GM04504 (cell line): ENCODE results near the gene CCDC57.

Source experiments
- DNase-seq: peaks from one replicate; pipeline ENCODE4 v3.0.0-alpha.2; 2012; ENCODE audit warnings: low read depth

The CCDC57 gene

DNA sequence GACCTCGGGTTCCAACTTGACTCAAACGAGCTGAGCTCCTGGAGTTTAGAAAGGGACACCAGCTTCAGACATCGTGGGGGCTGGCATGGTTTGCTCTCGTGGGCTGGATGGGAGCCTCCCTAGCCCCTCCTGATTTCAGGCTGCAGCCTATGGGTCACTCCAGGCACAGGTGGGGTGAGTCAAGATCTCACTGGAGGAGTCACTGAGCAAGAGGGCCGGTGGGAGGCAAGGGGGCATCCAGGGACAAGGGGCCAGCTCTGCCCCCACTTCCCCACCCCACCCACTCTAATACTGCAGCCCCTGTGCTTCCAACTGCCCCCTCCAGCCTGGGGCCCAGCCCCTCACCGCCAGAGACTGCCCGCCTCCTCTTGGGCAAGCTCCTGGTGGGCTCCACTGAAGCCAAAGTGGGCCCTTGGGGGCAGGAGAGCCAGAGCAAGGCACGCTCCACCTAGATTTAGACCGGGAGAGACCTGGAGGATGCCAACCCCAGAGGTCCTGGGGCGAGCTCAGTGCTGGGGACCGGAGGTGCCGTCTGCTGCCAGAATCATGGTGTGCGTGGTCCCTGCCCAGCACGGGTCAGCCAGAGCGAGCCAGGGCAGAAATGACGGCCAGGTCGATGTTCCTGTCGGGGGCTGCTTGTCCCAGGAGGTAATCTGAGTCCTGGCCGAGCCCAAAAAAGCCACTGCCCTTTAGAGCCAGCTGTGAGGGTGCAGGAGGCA lies 22.6 kb upstream of the CCDC57 start:
- no peak for DNase-seq

DNA sequence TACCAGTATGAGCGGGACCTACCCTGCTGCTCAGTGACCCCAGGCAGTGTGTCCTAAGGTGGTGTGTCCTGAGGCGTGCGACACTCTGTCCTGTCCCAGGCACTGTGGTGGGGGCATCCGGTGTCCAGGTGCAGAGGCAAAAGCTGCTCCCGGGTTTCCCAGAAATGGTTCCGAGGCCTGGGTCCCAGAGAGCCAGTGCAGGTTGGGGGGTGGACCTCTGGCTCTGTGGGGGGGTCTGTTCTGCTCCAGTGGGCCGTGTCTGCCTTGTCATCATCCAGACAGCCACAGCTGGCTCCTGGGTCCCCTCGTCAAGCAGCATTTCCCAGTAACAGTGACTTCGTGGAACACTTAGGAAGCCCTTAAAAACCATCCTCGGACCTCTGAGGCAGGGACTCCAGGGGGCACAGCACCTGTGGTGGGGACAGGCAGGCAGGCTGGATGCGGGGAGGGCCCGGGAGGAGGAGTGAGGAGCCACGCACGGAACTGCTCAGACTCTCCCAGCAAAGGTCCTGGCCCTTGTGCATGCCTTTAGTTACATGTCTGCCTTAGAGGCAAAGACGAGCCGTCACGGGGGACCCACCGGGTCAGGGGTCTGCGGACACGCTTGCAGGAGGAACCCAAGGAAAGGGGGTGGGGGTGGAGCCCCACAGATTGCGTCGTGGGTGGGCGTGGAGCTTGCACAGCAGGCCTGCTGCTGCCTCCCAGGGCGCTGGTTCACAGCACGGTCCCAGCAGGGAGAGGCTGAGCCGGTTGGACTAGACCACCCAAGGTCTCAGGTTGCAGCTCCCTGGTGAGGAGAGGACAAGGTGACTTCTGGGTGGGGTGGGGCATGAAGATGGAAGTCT lies 21.8 kb upstream of the CCDC57 start:
- DNase-seq = no peak

DNA sequence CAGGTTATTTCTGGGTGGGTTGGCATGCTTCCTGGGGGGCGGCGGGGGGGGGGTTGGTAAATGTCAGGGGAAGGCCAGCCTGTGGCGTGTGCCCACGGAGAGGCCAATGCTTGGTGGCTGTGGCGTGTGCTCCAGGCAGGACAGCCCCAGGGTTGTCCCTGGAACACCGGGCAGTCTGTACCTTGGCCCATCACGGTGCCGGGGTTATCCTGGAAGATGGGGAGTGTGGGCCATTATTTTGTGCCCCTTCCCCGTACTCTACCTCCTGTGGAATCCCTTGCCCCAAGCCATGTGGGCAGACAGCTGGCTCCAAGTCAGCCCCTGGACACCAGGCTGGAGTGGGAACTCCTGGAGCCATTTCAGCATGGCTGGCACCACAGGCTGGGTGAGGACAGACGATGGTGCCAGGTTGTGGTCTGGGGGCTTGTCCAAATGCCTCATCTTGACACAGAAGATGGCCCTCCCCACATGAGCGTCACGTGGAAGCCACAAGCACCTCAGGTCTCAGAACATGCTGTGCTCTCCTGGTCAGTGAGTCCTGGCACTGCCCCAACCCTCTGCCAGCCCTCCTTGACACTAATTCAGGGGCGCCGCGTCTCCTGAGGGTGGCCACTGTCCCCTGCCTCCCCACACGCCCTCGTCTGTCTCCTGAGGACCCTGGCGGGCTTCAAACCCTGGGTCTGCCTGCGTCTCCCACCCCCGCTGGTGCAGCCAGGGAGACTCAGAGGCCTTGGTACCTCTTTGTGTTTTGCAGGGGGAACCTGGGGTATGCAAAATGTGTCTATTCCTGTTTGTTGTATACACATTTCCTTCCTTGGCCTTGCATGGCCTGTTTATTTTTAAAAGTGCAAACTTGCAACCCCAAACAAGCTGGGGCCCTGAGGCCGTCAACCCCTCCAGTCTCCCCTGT lies 20.5 kb upstream of the CCDC57 start:
- no peak for DNase-seq

- DNase-seq = no peak
These were observed 19.7 kb upstream of the CCDC57 start for GRCh38 chr17:82232322-82232820.

GRCh38 chr17:82231562-82232321 lies 19.1 kb upstream of the CCDC57 start:
- DNase-seq = no peak

GRCh38 chr17:82231312-82231561 lies 18.6 kb upstream of the CCDC57 start:
- no peak for DNase-seq

- DNase-seq = no peak
These were observed 18.1 kb upstream of the CCDC57 start for GRCh38 chr17:82230609-82231311.

GRCh38 chr17:82229698-82230608 lies 17.3 kb upstream of the CCDC57 start:
- no peak for DNase-seq

DNA sequence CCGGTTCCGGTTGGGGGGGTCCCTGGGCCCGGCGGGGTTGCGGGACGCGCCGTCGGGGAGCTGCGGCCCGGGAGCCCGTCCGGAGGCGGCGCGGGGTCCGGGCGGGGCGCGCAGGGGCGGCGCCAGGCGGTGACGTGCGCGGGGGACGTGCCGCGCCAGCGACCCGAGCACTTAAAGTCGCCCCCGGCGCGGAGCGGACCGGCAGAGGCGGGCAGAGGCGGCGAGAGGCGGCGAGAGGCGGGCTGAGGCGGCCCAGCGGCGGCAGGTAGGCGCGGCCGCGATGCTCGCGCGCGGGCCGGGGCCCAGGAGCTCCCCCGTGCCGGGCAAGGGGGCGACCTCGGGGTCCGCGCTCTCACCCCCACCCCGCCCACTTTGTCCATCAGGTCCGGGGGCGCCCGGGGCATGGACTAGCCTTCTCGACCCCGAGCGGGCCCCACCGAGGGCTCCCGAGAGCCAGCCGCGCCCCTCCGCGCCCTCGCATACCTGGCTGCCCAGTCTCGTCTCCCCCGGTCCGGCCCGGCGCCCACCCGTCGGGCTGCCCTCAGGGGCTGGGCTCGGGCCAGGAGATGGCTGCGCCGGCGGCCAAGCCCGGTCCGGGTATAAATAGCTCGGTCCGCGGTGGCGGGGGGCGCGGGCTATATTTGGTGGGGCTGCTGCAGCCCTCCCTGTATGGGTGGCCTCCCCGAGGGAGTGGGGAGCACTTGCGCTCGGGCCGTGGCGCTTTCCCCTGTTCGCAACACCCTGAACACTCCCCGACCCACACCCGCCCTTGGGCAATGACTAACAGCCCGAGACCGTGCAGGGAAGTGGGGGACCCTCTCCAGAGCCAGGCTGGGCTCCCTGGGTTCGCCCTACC lies 16.4 kb upstream of the CCDC57 start, which contains the start of gene SLC16A3:
Gene SLC16A3 (plus strand): TSS at position 201 of the 856 bp plus-strand sequence. CDS start 6,967 bp downstream, outside the sequence.
- no peak for DNase-seq

DNA sequence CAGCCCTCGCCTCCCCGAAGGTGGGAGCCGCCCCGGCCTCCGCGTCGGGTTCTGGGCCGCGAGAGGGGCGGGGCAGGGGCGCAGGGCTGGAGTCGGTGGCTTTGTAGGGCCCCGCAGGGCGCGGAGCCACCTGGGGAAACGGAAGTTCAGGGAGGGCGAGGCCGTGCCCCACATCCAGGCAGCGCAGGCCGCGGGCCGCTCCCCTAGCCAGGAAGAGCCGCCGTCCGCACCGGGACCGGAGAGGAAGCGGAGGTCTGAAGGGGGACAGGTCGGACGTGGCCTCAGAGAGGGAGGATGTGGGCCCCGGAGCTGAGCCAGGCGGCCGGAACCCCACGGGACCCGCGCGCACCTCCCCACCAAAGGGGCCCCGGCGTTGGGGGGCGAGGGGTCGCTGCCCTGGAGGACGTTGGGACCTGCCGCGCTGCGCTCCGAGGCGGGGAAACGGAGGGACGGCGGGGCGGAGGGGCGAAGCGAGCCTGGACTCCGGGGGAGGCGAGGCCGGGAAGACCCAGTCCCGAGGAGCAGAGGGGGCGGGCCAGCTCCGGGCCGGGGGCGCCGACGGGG lies 15.7 kb upstream of the CCDC57 start:
- DNase-seq = no peak

DNA sequence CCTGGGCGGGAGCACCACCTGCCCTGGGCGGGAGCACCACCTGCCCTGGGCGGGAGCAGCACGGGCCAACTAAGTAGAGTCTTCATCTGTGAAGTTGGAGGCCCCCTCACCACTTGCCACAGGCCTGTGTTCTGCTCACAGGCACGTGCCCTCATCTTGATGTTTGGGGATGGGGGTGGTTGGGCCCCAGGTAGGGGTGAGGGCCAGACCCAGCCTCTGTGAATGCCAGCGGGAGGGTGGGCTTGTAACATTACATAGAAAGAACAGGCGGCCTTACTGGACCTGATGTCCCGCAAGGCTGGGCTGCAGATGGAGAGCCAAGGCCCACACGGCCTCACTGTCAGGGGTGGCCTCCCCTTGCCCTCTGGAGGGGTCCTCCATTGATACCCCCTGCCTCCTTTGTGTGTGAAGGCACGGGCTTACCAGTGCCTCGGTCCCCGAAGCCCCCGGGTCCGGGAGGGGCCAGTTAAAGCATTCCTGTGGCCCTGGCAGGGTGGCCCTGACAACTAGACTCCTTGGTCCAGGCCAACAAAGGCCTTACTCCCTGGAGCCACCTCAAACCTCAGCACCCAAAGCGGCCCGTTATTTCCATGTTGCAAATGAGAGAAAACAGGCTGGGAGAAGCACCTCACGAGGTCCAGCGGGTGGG lies 15.1 kb upstream of the CCDC57 start:
- DNase-seq = no peak

DNA sequence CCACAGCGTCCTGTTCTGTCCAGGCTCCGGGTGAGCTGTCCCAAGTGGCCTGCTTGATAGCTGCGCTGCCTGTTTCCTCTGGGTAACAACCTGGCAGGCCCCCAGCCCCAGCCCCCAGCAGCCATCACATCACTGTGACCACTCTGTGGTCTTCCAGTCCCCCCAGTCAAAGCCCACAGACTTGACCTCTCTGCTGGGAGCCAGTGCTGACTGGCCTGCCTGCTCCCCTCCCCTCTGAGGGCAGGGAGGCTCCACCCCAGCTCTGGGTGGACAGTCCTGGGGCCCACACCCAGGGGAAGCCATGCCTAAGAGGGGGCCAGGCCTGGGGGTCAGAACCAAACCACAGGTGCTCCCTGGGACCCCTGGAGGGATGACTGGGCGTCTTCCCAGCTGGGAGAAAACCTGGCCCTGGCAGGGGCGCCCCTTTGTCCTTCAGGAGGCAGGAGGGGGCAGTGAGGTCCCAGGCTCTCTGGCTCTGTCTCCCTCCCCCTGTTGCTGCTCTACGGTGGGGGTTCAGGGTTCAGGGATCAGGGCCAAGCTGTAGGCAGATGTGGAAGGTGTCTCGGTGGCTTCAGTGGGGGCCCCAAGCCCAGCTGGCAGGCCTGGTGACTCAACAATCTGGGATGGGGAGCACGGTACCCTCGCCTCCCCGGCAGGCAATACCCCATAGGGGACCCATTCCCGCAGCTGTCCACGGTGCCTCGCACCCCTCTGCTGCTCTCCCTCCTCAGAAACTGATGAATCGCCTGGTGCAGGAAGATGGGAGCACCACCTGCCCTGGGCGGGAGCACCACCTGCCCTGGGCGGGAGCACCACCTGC lies 14.4 kb upstream of the CCDC57 start:
- DNase-seq = no peak

DNA sequence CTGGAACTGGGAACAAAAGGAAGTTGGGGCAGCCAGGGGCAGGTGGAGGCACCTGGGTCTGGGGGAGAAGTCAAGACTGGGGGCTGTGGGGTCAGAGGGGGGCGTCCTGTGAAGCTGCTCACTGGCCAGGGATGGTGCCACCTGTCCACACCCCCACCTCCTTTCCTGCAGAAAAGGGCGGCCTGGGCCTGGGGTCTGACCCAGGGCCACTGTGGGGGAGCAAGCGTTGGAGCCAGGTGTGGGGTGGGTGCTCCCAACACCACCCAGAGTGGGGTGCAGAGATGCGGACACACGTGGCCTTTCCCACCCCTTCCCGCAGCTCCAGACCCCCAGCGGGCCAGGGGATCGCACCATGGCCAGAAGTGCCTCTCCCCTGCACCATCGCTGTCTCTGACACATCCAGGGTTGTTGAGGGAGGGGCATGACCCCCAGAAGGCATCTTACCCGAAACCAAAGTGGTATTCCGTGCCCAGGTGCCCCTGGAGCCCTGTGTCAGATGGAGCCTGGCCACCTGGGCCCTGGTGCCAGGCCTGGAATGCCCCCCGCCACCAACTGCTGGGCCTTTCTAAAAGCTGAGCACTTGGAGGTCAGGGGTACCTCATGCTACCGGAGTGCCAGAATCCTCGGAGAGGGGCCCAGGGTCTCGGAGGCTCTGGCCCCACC lies 13.6 kb upstream of the CCDC57 start:
- DNase-seq = no peak

DNA sequence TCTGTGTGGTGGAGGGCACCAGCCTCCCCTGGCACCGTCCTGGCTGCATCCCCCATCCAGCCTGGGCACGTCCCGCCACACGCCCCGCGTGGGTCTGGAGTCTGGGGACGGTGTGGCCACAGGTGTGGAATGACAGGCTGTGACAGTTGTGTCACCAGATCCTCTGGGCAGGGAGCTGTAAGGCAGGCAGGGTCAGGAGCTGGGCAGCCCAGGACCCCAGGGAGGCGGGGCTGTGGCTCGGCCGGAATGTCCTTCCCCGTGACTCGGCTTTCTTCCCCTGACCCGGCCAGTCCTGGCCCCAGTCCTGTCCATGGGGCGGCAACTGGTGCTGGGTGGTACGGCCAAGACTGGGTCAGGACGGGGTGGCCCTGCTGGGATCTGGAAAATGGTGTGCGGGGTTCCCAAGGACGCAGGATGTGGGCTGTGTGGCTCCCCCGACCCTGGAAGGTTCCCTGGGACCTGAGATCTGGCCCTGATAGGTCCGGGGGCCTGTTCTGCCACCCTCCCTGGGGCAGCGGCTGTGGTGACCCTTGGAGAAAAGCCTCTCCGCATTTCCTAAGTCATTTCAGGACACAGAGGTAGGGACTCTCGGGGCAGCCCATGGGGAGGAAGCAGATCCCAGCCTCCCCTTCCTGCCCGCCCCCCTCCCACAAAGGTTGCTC lies 12.9 kb upstream of the CCDC57 start:
- DNase-seq = no peak

GRCh38 chr17:82224666-82225065 lies 12.0 kb upstream of the CCDC57 start:
- DNase-seq = no peak

- DNase-seq = no peak
These were observed 10.9 kb upstream of the CCDC57 start for GRCh38 chr17:82223517-82223916.
